H1 (cell line): ENCODE data around the gene CASTOR1.

Experiments
- CTCF ChIP-seq, 3 experiments: IDR thresholded peaks; 1 replicate in 2 of 3; 2 replicates in 1 of 3; pipeline versions ENCODE4 v1.5.1 to v1.6.1; 2011; ENCODE audit warnings: low read length in 3 of 3, mild to moderate bottlenecking in 3 of 3, inconsistent platforms in 2 of 3, low read depth in 1 of 3, moderate library complexity in 1 of 3; ENCODE audit not compliant: insufficient read depth in 1 of 3; ENCODE audit errors: control extremely low read depth in 1 of 3
- EZH2 ChIP-seq: fragments of 200-600 bp; sonication (generic); IDR thresholded peaks from 2 replicates; pipeline ENCODE4 v1.7.1; 2012; ENCODE audit warnings: low read depth, mild to moderate bottlenecking, moderate library complexity, low read length, inconsistent platforms; ENCODE audit not compliant: severe bottlenecking
- MAFK ChIP-seq: IDR thresholded peaks from 2 replicates; pipeline ENCODE4 v1.6.1; 2012; ENCODE audit warnings: low read depth, mild to moderate bottlenecking, improper control_type of control experiment, low read length
- TCF12 ChIP-seq: IDR thresholded peaks from 2 replicates; pipeline ENCODE4 v1.6.1; 2011; ENCODE audit warnings: low read depth, mild to moderate bottlenecking, low read length
- ZNF274 ChIP-seq: IDR thresholded peaks from 2 replicates; pipeline ENCODE4 v1.7.0; 2012; ENCODE audit warnings: low read length, borderline replicate concordance; ENCODE audit errors: extremely low read depth

DNA sequence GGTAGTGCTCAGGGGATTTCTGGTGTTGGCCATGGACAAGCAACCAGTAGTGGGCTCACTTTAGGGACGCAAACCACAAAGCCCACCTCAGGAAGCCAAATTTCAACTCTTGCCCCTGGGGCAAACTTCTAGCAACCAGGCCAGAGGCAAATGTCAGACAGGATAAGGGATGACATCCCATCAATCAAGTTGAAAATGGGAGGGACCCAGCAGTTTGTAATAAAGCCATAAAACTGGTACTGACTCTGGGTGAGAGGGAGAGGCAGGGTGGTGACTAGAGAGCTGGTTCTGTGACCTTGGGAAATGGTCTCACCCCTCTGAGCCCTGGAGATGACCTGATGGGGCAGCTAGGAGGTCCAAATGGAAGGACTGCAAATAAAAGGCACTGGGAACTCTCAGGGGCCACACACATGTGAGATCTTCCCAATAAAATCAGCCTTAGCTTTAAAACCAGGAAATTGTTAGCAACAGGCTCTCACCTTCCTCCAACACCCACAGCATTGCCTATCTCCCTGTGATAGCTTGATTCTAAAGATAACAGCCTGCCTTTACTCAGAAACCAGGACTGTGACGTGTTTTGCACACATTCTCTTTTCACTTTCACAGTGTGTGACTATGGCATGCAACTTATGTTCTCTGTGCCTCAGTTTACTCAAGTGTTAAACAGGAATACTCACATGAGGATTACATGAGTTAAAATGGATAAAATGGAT lies 43.8 kb upstream of the CASTOR1 start:
- TF ChIP-seq MAFK (no peak), TCF12 (no peak), CTCF (IDR thresholded peaks at IDR 0.05; ENCODE audit: control extremely low read depth in 1 of 3, insufficient read depth in 1 of 3, low read depth in 1 of 3, low read length in 3 of 3) (no peak), EZH2 (no peak), ZNF274 (no peak)
